Measurements from ENCODE around the gene RAVER1.
A peak's percentile ranks its signal among the peaks of the same experiment; 100 is the strongest.

RAVER1 gene

GRCh38 chr19:10327793-10328192, 5.5 kb downstream of the RAVER1 start:
- DNase-seq: no peak
- intact Hi-C loops (cut with DNase I): no loop called here

GRCh38 chr19:10325732-10326131, 7.6 kb downstream of the RAVER1 start:
- DNase-seq: no peak
- intact Hi-C loops (cut with DNase I): no loop called here

GRCh38 chr19:10321874-10322835, 11.2 kb downstream of the RAVER1 start:
- intact Hi-C loops (cut with DNase I): no loop called here
- DNase-seq: no peak

GRCh38 chr19:10321417-10321797, 11.9 kb downstream of the RAVER1 start:
- DNase-seq: no peak
- intact Hi-C loops (cut with DNase I): no loop called here

DNA sequence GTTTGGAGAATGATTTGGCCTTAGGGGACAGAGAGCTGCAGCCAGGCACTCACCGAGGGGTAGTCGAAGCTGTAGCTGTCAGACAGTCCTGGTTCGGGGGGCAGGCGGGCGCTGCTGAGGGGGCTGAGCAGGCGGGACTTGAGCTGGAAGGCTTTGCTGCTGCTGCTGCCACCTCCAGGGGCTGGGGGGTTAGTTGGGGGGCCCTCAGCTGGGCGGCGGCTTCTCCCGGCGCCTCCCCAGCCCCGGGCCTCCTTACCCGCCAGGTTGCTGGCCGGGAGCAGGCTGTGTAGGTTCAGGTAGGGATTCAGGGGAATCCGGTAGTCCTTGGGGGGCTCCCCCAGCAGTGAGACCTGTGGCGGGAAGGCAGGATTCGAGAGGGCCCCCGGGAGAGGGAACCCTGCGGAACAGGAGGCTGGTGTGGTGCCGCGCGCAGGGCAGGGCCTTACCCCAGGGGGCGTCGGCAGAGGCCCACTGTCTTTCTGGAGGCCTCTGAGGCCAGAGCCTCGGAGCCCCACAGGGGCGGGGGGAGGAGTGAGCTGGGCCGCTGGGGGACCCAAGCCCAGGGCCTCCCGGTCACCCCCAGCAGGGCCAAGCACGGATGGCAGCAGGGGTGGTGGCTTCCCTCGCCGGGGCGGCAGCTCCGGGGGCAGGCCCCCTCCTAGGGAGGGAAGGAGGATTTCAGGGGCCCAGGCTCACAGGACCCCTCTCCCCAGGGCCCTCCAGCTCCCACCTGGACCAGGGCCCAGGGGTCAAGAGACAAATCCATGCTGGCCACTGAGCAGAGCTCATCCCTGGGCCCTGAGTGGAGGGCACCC, 12.5 kb downstream of the RAVER1 start:
- no peak for DNase-seq
- intact Hi-C loops (cut with DNase I): no loop called here

- no peak for DNase-seq
- intact Hi-C loops (cut with DNase I): no loop called here
Measured at GRCh38 chr19:10318807-10319682, 14.3 kb downstream of the RAVER1 start.

- intact Hi-C loops (cut with DNase I): no loop called here
- DNase-seq: no peak
Measured at GRCh38 chr19:10317857-10318462, 15.4 kb downstream of the RAVER1 start.

DNA sequence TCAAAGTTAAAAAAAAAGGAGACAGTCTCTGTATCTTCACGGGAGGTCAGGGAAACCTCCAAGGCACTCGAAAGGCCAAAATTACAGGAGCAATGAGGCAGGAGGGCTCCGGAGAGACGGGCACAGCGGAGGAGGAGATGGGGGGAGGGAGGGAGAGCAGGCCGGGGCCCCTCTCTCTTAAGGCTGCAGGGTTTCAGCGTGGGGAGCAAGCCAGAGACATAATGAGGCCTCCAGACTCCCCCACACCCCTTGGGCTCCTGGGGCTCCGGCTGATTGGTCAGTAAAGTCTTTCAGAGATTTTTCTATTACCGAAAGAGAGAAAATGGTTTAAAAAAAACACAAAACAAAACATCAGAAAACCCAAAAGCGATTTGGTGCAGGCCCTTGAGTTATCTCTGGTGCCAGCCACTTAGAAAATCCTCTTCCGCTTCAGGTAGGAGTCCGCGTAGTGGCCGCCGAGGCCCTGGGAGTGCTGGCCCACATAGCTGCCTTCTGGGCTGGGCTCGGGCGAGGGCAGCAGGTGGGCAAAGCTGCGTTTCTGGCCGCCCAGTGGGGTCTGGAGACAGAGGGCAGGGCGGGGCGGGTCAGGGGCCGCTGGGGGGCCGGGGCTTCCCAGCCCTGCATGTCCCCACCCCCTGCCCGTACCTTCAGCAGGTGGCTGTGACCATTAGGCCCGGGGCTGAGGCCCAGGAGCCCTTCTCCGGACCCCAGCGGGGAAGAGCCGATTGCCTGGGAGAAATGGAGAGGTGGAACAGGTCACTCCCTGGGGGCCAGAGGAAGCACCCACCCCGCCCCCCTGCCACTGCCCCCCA, 16.1 kb downstream of the RAVER1 start:
- DNase-seq: no peak
- intact Hi-C loops (cut with DNase I): no loop called here

DNA sequence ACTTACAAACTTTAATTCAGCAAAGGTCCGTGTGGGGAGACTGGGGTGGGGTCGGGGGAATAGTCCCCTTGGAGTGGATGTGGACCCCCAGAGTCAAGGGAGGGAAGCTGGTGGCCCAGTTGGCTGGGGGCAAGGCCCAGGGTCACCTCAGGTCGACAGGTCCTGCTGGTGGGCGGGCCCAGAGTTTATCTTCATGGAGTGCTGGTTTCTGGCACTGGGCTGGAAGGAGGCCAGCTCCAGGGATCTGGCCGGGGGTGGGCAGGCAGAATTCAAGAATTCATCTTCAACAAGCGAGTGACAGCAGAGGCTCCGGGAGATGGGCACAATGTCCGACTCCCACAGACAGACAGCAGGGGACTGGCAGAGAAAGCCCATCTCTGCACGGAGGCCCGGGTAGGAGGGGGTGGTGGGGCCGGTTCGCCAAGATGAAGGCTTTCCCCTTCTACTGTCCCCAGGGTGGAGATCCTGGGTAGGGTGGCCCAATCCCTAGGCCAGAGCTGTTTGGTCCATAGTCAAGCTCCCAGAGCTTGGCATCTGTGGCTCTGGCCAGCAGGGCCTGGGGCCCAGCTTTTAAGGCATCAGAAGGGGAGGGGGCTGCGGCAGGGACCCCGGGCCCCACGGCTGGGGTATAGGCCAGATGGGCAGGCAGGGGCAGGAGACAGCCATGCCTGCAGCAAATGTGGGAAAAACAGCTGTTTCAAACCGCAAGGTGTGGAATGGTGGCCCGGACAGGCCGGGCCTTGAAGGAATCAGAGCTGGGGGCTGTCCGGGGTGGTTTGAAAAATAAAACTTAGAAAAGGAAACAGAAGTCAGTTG, 16.9 kb downstream of the RAVER1 start:
- intact Hi-C loops (cut with DNase I): no loop called here
- DNase-seq: peak in 8 of 42 donors; percentile 11 to 51 (median 30)

GRCh38 chr19:10315335-10316214, 17.8 kb downstream of the RAVER1 start, which contains the start of gene FDX2:
Gene FDX2 (minus strand): TSS chr19:10316015. CDS start chr19:10315996, 19 bp downstream.
- peak; percentile 82 to 97 (median 93) for DNase-seq
- intact Hi-C loops (cut with DNase I): loop anchor here (2.0 kb wide), 1 partner anchor 17 kb away; the partner anchor contains the start of gene RAVER1

GRCh38 chr19:10309423-10309822, 23.9 kb downstream of the RAVER1 start, which contains the start of gene ZGLP1:
Gene ZGLP1 (minus strand): TSS chr19:10309815.
- no peak for DNase-seq
- intact Hi-C loops (cut with DNase I): no loop called here

DNA sequence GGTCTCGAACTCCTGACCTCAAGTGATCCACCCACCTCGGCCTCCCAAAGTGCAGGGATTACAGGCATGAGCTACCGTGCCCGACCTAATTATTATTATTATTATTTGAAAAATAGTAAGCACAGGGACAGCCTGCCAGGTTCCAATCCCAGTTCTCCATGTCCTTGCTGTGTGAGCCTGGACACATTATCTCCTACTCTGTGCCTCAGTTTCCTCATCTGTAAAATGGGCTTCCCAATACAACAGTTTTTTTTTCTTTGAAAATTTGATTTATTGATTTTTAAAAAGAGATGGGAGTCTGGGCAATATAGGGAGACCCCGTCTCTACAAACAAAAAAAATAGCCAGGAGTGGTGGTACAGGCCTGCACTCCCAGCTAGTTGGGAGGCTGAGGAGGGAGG, 27.0 kb downstream of the RAVER1 start:
- intact Hi-C loops (cut with DNase I): no loop called here
- no peak for DNase-seq

DNA sequence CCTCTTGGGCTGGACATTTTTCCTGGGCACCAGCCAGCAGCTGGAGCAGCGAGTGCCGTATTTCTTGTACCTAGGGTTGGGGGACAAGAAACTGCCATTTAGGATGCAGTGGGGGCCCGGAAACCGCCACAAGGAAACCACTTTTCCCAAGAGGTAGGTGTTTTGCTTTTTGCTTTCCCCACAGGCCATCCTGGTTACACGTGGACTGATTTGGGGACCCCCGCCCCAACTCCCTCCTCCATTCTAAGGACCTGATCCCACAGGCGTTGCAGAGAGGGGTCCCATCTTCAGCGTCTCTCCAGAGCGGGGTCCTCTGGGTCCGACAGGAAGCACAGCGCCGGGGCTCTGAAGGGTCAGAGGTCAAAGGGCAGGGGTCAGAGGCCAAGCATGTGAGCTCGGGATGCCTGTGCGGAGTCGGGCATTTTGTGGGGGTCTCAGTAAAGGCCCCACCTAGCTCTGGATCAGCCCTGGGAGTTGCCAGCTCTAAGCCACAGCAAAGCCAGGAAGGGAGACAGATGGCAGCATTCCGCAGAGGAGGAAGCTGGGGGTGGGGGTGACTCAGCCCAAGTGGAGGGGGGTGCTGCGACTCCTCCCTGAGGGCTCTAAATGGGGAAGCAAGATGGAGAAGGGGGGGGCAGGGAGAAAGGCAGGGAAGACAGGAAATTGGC, 28.1 kb downstream of the RAVER1 start:
- intact Hi-C loops (cut with DNase I): no loop called here
- DNase-seq: peak; percentile 45 to 94 (median 78)

DNA sequence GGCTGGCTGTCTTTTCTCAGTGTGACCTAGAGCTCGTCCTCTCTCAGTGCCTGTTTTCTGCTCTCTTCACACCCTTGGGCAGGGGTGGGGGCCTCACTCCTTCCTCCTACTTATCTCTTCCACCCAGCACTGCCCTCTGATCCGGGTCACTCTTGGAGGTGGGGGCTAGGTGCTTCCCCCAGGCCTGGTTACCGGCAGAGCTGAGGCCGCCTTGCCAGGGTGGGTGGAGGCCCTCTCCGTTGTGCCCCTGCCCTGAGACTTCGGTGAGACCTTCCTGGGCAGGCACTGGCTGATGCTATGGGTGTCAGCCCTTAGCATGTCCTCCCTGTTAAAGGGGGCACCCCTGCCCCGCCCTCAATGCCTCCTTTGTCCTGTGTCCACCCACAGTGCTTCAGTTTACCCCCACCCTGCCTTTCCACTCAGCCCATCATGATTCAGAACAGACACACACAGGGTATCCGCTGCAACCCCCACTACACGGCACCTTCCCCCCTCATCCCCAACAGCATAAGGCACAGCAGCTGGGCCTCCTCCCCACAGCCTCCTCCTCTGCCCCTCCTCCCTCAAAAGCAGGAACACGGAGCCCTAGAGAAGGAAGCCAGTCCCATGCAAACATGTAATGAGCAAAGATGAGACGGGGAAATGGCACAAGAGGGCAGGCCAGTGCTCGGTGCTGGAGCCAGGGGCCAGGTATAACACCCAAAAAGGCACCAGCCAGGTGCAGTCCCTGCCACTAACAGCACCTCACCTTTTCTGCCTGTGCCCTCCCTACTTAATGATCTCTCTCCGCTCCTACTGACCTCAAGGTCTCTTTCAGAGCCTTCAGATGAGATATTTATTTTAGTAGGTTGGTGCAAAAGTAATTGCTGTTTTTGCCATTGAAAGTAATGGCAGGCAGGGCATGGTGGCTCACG, 33.5 kb downstream of the RAVER1 start:
- DNase-seq: no peak
- intact Hi-C loops (cut with DNase I): no loop called here
